GM19025 (cell line): ENCODE data around the gene NCOA6.

Experiments used
- ATAC-seq: cut with Tn5 transposase; IDR thresholded peaks from one replicate; pipeline ENCODE4 v1.9.1; 2021; ENCODE audit warnings: mild to moderate bottlenecking, low read depth, moderate library complexity; ENCODE audit not compliant: unreplicated experiment

Gene NCOA6

DNA sequence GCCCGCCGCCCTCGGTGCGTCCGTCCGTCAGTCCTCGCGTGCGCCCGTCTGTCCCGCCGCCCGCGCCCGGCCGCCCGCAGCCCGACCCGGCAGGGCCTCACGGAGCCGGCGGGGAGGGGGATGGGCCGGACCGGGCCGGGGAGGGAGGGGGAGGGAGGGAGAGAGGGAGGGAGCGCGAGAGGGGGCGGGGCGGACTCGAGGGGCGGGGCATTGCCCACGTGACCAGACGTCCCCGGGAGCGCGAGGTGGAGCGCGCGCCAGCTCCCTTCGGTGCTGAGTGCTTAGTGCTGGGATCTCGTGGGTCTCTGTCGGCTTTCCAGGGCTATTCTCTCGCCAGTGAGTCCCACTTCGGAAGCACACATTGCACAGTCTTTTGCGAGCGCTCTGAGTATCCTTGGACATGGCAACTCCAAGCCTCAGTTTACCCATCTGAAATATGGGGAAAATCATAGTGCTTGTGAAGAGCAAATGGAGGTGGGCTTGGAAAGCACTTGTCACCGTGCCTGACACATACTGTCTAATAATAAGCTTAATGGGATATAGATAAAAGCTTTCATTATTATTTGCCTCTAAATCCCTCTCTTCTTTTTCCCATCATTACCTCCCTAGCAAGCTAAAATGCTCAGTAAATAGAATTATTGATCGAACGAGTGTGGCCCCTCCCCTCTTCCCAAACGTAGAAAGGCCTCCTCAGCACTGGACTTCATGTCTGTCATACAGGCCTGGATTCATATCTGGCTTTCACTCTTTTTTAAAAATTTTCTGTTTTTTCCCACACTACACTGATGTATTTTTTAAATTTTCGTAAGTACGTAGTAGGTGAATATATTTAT, at the start of gene NCOA6:
Gene NCOA6, minus strand, starts transcription at position 122 of the 833 bp plus-strand sequence. CDS start 43,296 bp downstream, outside the sequence.
- ATAC-seq = peak; percentile 48

DNA sequence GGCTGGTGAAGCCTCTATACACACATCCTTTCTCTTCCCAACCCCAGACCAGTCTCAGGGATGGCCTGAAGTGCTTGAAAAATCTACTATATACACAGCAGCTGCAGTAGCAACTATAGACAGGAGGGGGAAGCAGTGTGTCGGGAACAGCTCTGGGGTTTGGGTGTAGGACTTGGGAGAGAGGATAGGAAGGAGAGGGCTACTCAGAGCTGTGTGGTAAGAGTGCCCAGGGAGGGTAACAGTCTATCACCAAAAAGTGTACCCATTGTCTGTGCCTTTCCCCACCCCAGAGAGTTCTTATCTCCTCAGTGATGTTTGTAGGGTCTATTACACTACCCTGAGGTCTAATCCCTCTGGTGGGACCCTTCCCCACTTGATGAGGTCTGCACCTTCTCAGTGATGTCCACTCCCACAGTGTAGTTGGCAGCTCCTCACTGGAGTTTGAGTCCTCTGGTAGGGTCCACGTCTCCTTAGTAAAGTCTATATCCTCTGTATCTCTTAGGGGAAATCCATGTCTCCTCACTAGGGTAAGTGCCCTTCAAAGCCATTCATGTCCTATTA, 48.7 kb upstream of the NCOA6 start:
- ATAC-seq = no peak

DNA sequence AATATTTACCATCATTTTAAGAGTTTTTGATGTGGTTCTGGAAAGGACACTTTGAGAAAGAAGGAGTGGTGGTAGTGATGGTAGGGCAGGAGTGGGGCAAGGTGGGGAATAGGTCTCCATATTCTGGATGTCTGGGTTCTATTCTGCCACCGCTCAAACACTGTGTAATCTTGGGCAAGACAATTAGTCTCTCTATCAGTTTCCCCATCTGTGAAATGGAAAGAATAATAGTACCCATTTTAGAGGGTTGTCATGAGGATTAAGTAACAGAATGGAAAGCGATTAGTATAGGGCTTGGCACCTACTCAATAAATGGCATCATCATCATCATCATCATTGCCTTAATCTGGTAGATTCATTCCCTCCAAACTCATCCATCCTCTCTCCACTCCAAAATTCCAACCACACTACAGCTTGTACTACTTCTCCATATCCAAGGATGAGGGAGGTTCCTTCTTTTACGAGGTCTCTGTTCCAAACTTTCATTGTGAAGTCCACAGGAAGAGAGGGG, 48.2 kb upstream of the NCOA6 start:
- ATAC-seq = no peak

DNA sequence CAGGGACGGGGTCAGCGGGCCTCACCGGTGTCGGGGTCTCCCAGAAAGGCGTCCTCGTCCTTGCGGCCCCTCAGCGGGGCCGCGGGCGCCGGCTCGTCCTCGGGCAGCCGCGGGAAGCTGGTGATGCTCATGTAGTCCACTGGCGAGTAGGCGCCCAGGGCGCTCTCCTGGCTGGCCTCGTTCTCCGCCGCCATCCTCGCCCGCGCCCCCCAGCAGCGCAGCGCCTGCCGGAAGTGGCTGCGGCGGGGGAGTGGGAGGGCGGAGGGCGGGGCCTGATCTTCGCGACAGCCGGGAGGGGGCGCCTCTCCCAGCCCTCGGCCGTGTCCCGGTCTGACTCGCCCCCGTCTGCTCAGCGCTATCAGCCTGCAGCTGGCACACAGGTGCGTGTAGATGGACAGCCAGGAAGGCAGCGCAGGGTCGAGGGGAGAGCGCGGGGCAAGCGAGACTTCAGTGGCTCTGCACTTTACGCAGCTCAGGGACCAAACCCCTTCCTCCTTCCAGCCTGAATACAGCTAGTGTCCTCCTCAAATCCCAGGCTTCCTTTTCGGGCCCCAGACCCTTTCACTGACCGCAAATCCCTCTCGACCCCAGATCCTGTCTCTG, 47.3 kb upstream of the NCOA6 start, which contains the start of gene GGT7:
Gene GGT7, minus strand, starts transcription at position 235 of the 603 bp plus-strand sequence. Its CDS starts 41 bp downstream, at position 194.
- no peak for ATAC-seq

DNA sequence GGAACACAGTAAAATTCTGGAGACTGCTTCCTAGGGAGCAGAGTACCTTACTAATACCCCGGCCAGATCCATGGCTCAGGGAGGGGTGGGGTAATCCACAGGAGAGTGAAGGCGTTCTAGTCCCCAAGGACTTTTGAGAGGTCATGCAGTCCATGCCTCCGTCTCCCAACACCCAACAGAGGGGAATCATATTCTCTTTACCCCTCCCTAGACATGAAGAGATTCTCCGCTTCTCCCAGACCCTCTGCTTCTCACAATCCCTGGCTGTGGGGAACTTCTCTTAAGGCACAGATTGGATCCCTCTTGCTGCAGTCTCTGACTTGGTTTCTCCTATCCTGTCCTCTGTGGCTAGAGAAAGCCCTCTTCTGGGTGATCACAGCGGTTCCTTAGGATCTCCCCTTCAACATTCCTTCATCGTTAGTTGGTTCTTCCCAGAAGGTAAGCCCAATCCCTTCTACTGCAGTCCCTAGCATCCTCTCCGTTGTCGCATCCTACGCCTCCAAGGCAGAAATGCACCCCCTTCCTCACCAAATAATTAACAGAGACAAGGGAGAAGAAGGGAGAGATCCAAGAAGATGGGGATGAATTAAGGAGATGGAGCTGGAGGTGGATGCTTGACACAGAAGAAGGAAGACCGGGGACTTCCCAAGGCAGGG, 46.6 kb upstream of the NCOA6 start:
- no peak for ATAC-seq

DNA sequence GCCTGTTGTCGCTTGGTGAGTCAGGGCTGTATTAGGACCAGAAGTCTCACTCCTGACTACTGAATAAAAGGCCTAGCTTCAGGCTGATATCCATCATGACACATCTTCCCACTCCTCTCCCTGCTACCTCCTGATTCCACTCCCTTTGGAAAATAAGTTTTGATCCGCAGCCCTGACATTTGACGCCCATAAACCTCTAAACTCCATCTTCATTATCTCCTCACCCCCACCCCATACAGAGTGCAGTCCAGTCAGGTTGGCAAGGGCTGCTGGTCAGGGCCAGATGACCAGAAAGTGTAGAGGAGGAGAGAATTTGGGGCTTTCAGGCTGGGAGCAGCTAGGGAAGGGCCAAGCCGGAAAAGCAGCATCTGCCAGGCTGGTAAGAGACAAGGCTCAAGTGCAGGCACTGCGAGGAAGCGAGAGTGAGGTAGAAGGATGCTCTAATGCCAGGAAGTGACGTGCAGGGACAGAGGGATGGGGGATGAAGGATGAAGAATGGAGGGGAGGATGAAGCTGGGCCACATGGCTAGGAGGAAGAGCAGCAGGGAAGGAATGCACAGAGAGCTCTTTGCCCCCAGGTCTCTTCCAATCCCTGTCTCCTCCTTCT, 46.0 kb upstream of the NCOA6 start:
- no peak for ATAC-seq

DNA sequence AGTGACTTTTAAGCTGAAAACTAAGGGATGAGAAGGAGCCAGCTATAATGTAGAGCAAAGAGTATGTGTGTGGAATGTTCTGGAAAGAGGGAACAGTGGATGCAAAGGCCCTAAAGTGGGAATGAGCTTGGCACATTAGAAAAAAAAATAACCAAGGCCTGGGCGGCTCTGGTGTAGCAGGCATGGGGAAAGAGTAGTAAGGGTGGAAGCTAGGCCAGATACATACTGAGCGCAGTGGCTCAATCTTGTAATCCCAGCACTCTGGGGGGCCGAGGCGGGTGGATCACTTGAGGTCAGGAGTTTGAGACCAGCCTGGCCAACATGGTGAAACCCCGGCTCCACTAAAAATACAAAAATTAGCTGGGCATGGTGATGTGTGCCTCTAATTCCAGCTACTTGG, 38.8 kb upstream of the NCOA6 start:
- no peak for ATAC-seq

DNA sequence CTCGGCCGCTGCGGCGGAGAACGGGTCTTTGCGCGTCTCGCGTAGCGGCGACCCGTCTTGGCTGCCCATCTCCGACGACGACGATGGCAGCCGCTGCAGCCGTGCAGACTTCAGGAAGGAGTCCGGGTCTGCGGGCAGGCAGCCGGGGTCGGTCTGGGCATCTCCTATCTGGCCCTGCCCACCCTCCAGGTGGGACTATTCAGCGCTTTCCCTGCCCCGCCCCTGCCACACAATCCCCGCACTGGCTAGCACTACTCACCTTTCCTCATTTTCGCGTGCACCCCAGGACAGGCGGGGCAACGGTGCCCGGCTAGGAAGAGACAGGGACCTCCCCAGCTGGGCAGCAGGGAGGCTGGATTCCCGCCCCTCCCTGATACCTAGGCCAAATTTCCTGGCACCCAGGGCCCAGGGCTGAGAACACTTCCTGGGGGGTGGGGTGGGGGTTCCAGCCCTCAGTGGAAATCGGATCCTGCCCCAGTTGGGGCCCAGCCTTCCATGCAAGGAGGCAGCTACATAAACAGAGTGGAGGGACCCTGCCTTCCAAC, 38.0 kb upstream of the NCOA6 start:
- no peak for ATAC-seq

DNA sequence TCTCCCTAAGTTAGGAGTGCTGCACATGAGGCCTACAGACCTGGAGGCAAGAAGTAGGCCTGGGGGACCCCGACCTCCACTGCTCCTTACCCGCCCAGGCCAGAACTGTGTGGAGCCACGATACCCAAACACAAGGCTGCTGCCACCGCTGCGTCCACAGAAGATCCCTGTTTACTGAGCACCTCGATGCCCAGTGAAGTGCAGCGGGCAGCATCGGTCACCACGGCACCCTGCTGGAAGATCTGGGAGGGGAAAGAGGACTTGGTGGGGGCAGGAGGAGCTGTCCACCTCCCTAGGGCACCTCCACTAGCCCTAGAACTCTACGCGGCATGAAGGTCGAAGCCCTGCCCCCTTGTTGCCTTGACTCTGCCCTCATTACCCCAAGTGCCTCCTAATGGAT, 37.3 kb upstream of the NCOA6 start:
- no peak for ATAC-seq

DNA sequence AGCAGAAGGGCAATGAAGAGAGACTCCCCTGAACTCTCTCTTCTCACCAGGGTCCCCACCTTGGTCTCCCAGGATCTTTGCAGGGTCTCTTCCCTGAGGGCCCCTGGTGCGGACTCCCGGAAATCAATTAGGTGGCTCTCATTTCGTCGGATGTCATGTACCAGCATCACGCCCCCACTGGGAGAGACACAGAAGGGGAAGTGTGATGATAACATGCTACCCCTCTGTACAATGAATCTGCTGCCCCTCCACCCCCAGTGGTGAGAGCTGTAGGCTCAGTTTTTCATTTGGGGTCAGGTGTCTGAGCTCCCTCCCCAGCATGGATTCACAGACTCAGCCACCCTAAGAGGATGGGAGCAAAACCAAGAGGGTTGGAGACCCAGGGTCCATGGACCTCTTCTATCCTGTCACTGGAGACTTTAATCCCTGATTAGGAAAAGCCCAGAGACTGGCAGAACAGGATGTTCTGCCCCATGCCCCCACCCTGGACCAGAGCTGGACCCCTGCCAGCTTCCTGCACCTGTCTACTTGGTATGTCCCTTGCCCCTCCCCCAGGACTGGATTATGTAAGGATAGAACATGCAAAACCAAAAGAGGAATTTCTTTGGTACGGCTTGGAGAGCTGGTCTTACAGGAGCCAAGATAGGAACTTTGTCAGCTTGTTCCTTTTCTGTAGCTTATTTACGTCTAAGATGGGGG, 36.1 kb upstream of the NCOA6 start:
- ATAC-seq = no peak

DNA sequence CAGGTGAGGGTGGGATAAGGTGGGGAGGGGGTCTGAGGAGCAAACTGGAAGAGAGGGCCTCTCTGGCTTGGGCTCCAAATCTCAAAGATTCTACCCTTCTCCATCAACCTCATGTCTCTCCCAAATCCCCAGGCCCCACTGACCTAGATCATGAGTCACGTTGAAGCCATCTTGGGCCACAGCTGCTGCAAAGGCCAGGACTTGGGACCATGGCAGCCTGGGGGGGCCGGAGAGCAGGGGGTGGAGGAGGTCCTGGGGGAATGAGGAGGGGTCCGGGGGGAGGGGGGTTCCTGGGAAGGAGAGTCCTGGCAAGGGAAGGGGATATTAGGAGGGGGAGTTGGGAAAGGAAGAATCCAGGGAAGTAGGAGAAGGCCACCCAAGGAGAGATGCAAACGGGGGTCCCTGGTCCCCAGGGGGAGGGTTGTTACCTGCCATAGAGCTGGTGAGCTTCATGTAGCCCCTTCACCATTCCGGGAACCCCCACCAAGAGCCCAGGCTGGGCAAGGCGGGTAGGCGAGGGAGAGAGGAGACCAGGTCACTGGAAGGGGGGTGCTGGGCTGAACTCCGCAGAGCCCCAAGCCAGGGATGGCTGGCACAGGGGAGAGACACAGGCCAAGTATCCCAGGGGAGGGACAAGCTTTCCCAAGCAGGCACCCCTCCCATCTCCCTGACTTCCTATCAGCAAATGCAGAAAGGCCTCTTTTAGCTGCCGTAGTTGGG, 34.5 kb upstream of the NCOA6 start:
- ATAC-seq = no peak

DNA sequence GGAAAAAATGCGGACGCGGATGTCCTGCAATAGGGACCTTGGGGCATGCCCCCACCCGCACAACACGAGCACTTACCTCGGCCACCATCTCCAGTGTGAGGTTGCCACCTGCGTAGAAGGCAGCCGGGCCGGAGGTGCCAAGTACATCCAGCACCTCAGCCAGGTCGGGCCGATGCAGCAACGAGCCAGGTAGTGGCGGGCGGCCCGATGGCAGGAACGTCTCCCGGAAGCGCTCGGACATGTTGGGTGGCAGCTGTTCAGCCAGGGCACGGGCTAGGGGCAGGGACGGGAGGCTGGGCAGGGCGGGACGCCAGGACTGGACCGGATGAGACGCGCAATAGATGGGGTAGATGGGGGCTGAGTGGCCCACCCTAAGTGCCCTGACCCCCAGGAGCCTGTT, 33.9 kb upstream of the NCOA6 start:
- ATAC-seq = no peak

DNA sequence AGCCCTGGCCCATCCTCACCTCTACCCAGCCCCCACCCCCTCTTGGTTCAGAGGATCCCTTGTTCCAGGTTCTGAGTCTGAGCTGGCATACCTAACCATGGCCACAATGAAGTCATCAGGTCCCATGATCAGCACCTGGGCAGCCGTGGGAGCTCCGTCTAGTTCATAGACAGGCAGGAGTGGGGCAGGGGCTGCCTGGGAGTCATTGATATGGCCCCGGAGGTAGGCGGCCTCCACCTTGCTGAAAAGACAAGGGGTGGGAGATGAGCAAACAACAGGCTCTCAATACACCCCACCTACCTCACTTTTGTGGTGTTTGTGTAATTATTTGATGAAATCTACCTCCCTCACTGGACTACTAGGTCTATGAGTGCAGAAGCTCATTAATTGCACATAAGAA, 26.8 kb upstream of the NCOA6 start:
- ATAC-seq = no peak

DNA sequence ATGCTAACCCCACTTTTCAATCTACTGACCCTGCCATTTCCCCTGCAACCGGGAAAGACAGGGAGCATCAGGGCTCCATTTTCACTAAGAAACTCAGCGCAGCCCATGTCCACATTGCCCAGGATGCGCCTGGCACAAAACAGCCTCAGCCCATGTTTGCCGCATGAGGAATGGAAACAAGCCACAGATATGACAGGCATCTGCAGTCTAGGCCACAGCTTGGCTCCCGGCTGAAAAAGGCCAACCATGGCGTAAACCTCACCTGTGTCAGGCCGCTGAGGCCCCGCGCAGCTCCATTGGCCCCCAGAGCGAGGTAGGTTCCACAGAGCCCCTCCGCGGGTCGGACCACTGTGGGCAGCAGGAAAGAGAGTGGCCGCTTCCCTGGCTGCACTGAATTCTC, 25.5 kb upstream of the NCOA6 start:
- ATAC-seq = no peak

DNA sequence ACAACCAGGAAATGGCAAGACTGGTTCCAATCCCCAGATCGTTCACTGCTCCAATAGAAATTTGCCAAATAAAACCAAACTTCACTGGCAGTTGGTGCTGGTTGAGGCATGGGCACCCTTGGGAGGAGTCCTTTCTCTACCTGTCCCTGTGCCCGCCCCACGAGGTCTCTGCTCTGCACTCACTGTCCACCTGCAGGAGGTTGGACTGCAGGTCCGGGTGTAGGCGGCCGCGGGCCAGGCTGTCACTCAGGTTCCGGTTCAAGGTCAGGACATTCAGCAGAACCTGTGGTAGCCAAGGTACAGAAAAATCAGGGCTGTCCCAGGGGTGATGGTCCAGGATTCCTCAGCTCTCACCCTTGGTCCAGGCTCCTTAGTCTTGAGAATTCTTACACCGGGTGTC, 24.3 kb upstream of the NCOA6 start:
- no peak for ATAC-seq

DNA sequence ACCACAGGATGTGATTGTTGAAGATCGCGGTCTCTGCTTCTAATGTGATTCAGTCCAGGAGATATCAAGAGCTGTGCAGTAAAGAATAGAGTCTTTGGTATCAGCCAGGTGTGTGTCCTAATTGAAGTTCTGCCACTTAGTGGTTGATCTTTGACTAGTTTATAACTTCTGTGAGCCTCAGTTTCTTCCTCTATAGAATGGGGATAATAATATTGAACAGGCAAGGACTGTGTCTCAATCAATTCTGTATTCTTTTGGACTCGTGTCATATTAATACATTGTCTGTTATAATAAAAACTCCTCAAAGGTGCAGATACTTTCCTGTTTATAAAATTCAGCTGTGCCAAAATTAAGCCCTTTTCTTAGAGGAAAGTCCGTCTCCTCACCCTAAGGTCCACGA, 23.1 kb upstream of the NCOA6 start:
- no peak for ATAC-seq

DNA sequence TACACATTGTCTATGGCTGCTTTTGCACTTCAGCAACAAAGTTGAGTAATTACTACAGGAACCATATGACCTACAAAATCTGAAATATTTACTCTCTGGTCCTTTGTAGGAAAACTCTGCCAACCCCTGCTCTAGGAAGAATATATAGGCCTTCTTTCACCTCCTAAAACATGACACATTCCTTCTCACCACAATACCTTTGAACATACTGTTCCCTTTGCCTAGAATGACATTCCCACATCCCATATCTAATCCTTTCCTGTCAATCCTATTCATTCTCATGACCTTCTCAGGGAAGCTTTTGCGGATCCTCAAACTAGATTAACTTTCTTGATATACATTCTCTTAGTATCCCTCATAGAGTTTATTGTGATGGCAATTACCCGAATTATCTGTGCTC, 18.0 kb upstream of the NCOA6 start:
- ATAC-seq = no peak

DNA sequence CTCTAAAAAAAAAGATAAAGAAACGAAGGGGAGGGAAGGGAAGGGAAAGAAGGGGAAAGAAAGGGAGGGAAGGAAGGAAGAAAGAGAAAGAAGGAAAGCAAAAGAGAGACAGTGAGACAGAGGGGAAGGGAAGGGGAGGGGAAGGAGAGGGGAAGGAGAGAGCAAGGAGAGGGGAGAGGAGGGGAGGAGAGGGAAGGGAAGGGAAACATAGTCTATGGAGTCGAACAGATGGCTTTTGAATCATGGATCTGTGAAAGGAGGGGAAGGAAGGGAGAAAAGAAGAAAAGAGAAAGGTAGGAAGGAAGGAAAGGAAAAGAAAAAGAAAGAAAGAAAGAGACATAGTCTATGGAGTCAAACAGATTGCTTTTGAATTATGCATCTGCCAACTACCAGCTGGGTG, 16.7 kb upstream of the NCOA6 start:
- ATAC-seq = no peak

DNA sequence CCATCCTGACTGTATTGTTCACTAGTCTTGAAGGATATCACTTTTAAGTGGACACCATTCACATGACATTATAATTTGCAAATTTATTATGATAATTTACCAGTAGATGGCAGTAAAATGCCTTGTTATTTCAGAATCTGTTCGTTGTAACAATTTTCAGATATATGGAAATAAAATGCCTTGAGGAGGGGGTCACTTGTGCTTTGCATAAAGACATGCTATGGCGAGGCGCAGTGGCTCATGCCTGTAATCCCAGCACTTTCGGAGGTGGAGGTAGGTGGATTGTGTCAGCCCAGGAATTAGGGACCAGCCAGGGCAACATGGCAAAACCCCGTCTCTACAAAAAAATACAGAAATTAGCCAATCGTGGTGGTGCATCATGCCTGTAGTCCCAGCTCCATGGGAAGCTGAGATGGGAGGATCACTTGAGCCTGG, 9.0 kb upstream of the NCOA6 start:
- ATAC-seq = no peak
